SU-DHL-6 (cell line): ENCODE results near the gene FGF10.

Source experiments
- H2AFZ ChIP-seq: fragments of 200-600 bp; sonication (generic); 2 replicates; pipeline ENCODE4 v1.6.1; 2014; ENCODE audit warnings: low read depth, mild to moderate bottlenecking, moderate library complexity, mixed read lengths, antibody characterized with exemption, low read length; ENCODE audit not compliant: severe bottlenecking
- H3F3A ChIP-seq: fragments of 200-600 bp; shearing (Covaris generic); 2 replicates; pipeline ENCODE4 v1.6.0; 2016; ENCODE audit warnings: antibody characterized with exemption, mild to moderate bottlenecking; ENCODE audit not compliant: insufficient read depth
- H3K27ac ChIP-seq: fragments of 200-600 bp; sonication (generic); 2 replicates; pipeline ENCODE4 v1.5.1; 2016; ENCODE audit warnings: low read depth, mild to moderate bottlenecking, low read length, moderate library complexity, mixed read lengths
- H3K27me3 ChIP-seq: fragments of 200-600 bp; sonication (generic), shearing (Covaris generic); 2 replicates; pipeline ENCODE4 v1.6.0; 2014; ENCODE audit warnings: mild to moderate bottlenecking, low read length
- H3K36me3 ChIP-seq: fragments of 200-600 bp; sonication (generic); 2 replicates; pipeline ENCODE4 v1.6.1; 2014; ENCODE audit warnings: mild to moderate bottlenecking, low read length, mixed read lengths
- H3K4me2 ChIP-seq: fragments of 300-600, 200-600 bp; shearing (Covaris generic), sonication (generic); 2 replicates; pipeline ENCODE4 v1.6.0; 2014; ENCODE audit warnings: low read length, low read depth, mild to moderate bottlenecking; ENCODE audit not compliant: poor library complexity, severe bottlenecking
- H3K4me3 ChIP-seq: fragments of 200-600 bp; sonication (generic); 2 replicates; pipeline ENCODE4 v1.5.1; 2014; ENCODE audit warnings: antibody characterized with exemption, low read length, mild to moderate bottlenecking, mixed read lengths; ENCODE audit not compliant: insufficient read depth, poor library complexity, severe bottlenecking
- H3K79me2 ChIP-seq: fragments of 200-600 bp; sonication (generic); 2 replicates; pipeline ENCODE4 v1.6.1; 2014; ENCODE audit warnings: mild to moderate bottlenecking, low read length, moderate library complexity; ENCODE audit not compliant: insufficient read depth
- H3K9ac ChIP-seq: fragments of 200-600 bp; sonication (generic); 2 replicates; pipeline ENCODE4 v1.7.0; 2014; ENCODE audit warnings: mild to moderate bottlenecking, low read length
- H3K9me2 ChIP-seq: fragments of 200-600 bp; sonication (generic); replicated peaks from 2 replicates; pipeline ENCODE4 v1.6.1; 2014; ENCODE audit warnings: low read length; ENCODE audit not compliant: insufficient read depth
- H3K9me3 ChIP-seq: fragments of 200-600 bp; sonication (generic); 2 replicates; pipeline ENCODE4 v1.6.1; 2014; ENCODE audit warnings: low read length, mixed read lengths; ENCODE audit not compliant: insufficient read depth
- H4K20me1 ChIP-seq: fragments of 200-600 bp; sonication (generic); 2 replicates; pipeline ENCODE4 v1.6.1; 2014; ENCODE audit warnings: low read depth, mild to moderate bottlenecking, antibody characterized with exemption, low read length, moderate library complexity, mixed read lengths
- CTCF ChIP-seq: fragments of 200-600 bp; sonication (generic); IDR thresholded peaks from one replicate; pipeline ENCODE4 v1.5.1; 2017; ENCODE audit warnings: antibody characterized with exemption, mild to moderate bottlenecking, low read length, moderate library complexity; ENCODE audit not compliant: insufficient read depth, poor library complexity, severe bottlenecking
- EZH2phosphoT487 ChIP-seq: fragments of 200-600 bp; sonication (generic), shearing (Covaris generic); conservative IDR thresholded peaks from 2 replicates; pipeline ENCODE4 v1.6.1; 2018; ENCODE audit warnings: mild to moderate bottlenecking, antibody characterized with exemption, low read length, moderate library complexity, mixed read lengths

FGF10 gene

GRCh38 chr5:44387406-44387805 lies 1.8 kb downstream of the FGF10 start:
- no peak overlapping the region for H3K4me3 ChIP-seq
- H3K4me2 ChIP-seq: no peak overlapping the region
- no peaks in the 10 kb centered on the region for H3K36me3 ChIP-seq
- H3K9me2 ChIP-seq: no peaks in the 10 kb centered on the region
- H3K9ac ChIP-seq: no peak overlapping the region
- no peak overlapping the region for H3K27ac ChIP-seq
- H3K9me3 ChIP-seq: no peaks in the 10 kb centered on the region
- TF ChIP-seq CTCF (no peak), EZH2phosphoT487 (no peak)
- H3F3A ChIP-seq: no peaks in the 10 kb centered on the region
- H3K27me3 ChIP-seq: no peaks in the 10 kb centered on the region
- H3K79me2 ChIP-seq: no peaks in the 10 kb centered on the region
- H2AFZ ChIP-seq: no peak overlapping the region
- no peaks in the 10 kb centered on the region for H4K20me1 ChIP-seq

GRCh38 chr5:44385291-44385900 lies 3.8 kb downstream of the FGF10 start:
- Histone ChIP-seq H3K27me3 (no peaks in the 10 kb centered on the region), H3K36me3 (no peaks in the 10 kb centered on the region), H3F3A (no peaks in the 10 kb centered on the region), H3K27ac (no peak overlapping the region), H3K4me3 (no peak overlapping the region), H3K79me2 (no peaks in the 10 kb centered on the region), H3K9me3 (no peaks in the 10 kb centered on the region), H4K20me1 (no peaks in the 10 kb centered on the region), H3K4me2 (no peak overlapping the region), H2AFZ (no peak overlapping the region), H3K9ac (no peak overlapping the region), H3K9me2 (no peaks in the 10 kb centered on the region)
- TF ChIP-seq CTCF (no peak), EZH2phosphoT487 (no peak)

- H3K36me3 ChIP-seq: no peaks in the 10 kb centered on the region
- no peak overlapping the region for H3K4me3 ChIP-seq
- no peak overlapping the region for H3K9ac ChIP-seq
- H4K20me1 ChIP-seq: no peaks in the 10 kb centered on the region
- no peak overlapping the region for H3K27ac ChIP-seq
- H3K79me2 ChIP-seq: no peaks in the 10 kb centered on the region
- H3K27me3 ChIP-seq: no peaks in the 10 kb centered on the region
- H3K4me2 ChIP-seq: no peak overlapping the region
- H3K9me2 ChIP-seq: no peaks in the 10 kb centered on the region
- no peaks in the 10 kb centered on the region for H3K9me3 ChIP-seq
- no peaks in the 10 kb centered on the region for H3F3A ChIP-seq
- TF ChIP-seq CTCF (no peak), EZH2phosphoT487 (no peak)
- no peak overlapping the region for H2AFZ ChIP-seq
These were observed 4.4 kb downstream of the FGF10 start for GRCh38 chr5:44384816-44385215.
